GM12872 (cell line): Measurements from ENCODE around the gene KMT2C.

Experiments used
- CTCF ChIP-seq: IDR thresholded peaks from 3 replicates; pipeline ENCODE4 v1.5.1; 2011; ENCODE audit warnings: low read depth, mild to moderate bottlenecking, low read length, moderate library complexity; ENCODE audit not compliant: insufficient read depth

KMT2C gene

GRCh38 chr7:152090747-152091146 lies 345.1 kb downstream of the KMT2C start:
- TF ChIP-seq CTCF: no peak

GRCh38 chr7:152089183-152089582 lies 346.6 kb downstream of the KMT2C start:
- no peak for TF ChIP-seq CTCF

DNA sequence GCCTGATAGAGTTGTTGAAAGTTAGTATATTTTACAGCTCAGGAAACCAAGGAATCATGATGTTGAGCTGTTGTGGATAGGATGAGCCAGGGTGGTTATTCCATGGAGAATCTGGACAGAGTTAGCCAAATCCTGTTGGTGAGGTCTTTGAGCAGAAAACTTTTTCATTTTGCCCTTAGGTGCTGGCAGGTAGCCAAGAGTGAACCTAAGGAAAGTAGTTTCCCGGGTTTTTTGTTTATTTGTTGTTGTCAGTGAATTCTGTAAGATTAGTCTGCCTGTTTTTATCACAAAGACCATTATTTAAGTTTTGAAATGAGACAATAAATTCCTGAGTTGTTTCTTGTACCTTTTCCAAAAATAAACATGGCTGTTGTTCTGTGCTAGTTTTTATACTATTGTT lies 349.3 kb downstream of the KMT2C start:
- TF ChIP-seq CTCF: no peak

DNA sequence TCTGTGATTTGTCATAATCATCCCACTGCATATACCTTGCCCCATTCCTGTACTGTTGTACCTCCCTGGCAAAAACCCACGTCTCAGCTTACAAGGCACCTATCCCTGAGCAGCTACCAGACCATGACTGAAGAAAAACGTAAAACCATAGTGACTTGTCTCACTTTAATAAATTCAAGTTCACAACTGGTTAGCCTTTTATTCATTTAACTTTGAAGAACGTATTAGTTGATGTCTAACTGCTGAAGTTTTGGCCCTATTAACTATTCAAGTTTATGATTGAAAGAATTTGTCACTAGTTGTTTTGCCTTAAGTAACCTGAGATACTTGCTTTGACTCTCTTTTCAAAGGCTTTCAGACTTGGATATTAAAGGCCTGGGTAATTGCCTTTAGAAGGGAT lies 350.7 kb downstream of the KMT2C start:
- TF ChIP-seq CTCF: no peak
